ENCODE data around the gene GPR55.
"Not testable (repeated sequence)": the region's sequence is repeated elsewhere in the genome, so short reads cannot be mapped to it uniquely, and the experiment has no call there.

Gene GPR55

GRCh38 chr2:230938516-230939065 lies 13.5 kb upstream of the GPR55 start:
- no peak for TF ChIP-seq ZFX (IDR thresholded peaks at IDR 0.05)
- no peak overlapping the region for H3K27ac ChIP-seq

- no peak overlapping the region for H3K27ac ChIP-seq
- no peak for TF ChIP-seq CTCF (conservative IDR thresholded peaks at IDR 0.05)
- no peak for TF ChIP-seq ZFX (IDR thresholded peaks at IDR 0.05)
Observed at GRCh38 chr2:230938098-230938497, 13.1 kb upstream of the GPR55 start.

- H3K27ac ChIP-seq, result no peak overlapping the region
- TF ChIP-seq ZFX (IDR thresholded peaks at IDR 0.05) (no peak), CTCF (conservative IDR thresholded peaks at IDR 0.05) (no peak)
Observed at GRCh38 chr2:230937362-230937761, 12.3 kb upstream of the GPR55 start.

GRCh38 chr2:230936243-230936642 lies 11.2 kb upstream of the GPR55 start:
- H3K27ac ChIP-seq, result not testable (repeated sequence)

GRCh38 chr2:230935130-230935430 lies 10.0 kb upstream of the GPR55 start:
- H3K27ac ChIP-seq, result no peak overlapping the region
- no peak for TF ChIP-seq CTCF (conservative IDR thresholded peaks at IDR 0.05)
- no peak for TF ChIP-seq ZFX (IDR thresholded peaks at IDR 0.05)

GRCh38 chr2:230934231-230935129 lies 9.4 kb upstream of the GPR55 start:
- no peak overlapping the region for H3K27ac ChIP-seq
- TF ChIP-seq CTCF (conservative IDR thresholded peaks at IDR 0.05), result no peak
- TF ChIP-seq ZFX (IDR thresholded peaks at IDR 0.05), result no peak

- no peak overlapping the region for H3K27ac ChIP-seq
- TF ChIP-seq CTCF (conservative IDR thresholded peaks at IDR 0.05) (no peak), ZFX (IDR thresholded peaks at IDR 0.05) (no peak)
Observed at GRCh38 chr2:230933521-230934180, 8.6 kb upstream of the GPR55 start.

All from C4-2B (cell line).